ENCODE measurements around the gene EN1. TPM values are rescaled to one million over a fixed set of nuclear protein-coding genes. Genes with fewer than 3 reads are reported as not detected.

EN1 gene
- total RNA-seq, 1 experiment from 2014 or later, result not detected

GRCh38 chr2:118848381-118849225 lies 1.2 kb upstream of the EN1 start:
- peaks cover 3% of the 10 kb centered on the region; the same call in 1 of the 2 replicates for H3K36me3 Mint-ChIP-seq
- CTCF ChIA-PET, result interaction anchor here (1.0 to 2.2 kb wide), 5 partner anchors 9 to 627 kb away, joined by 3 to 10 read pairs (median 6); no protein-coding TSS in a partner anchor
- no peak overlapping the region for H3K27ac Mint-ChIP-seq
- POLR2A ChIA-PET, result interaction anchor here (0.9 to 1.5 kb wide), 3 partner anchors 10 to 11 kb away, joined by 3 to 7 read pairs (median 4); no protein-coding TSS in a partner anchor
- H3K9me3 Mint-ChIP-seq, result no peaks in the 10 kb centered on the region
- H3K27me3 Mint-ChIP-seq (ENCODE audit: low read depth), result peaks cover 97% of the 10 kb centered on the region
- ATAC-seq (peak; percentile 9), DNase-seq (ENCODE audit: low spot score) (no peak)
- peak overlapping the region; percentile 62 for H3K4me3 Mint-ChIP-seq
- peaks cover 72% of the 10 kb centered on the region for H3K4me1 Mint-ChIP-seq
- TF ChIP-seq PRDM15 (CRISPR knock-in tag; IDR thresholded peaks at IDR 0.05) (peak; percentile 95), TP53 (CRISPR knock-in tag; IDR thresholded peaks at IDR 0.05) (no peak)

- H3K36me3 Mint-ChIP-seq, result peaks cover 3% of the 10 kb centered on the region; the same call in 1 of the 2 replicates
- peak overlapping the region; percentile 62 for H3K4me3 Mint-ChIP-seq
- peak; percentile 83 for TF ChIP-seq USF2 (CRISPR knock-in tag; IDR thresholded peaks at IDR 0.05)
- peak; percentile 80 for TF ChIP-seq NFYB (CRISPR knock-in tag; conservative IDR thresholded peaks at IDR 0.05; ENCODE audit: low read depth)
- no peak for TF ChIP-seq SMAD3 (CRISPR knock-in tag; IDR thresholded peaks at IDR 0.05; ENCODE audit: borderline replicate concordance)
- TF ChIP-seq USF1 (CRISPR knock-in tag; IDR thresholded peaks at IDR 0.05), result peak; percentile 68; the same call in 1 of the 2 replicates
- peak; percentile 33; the same call in 1 of the 2 replicates for TF ChIP-seq MAX (CRISPR knock-in tag; IDR thresholded peaks at IDR 0.05)
- POLR2A ChIA-PET, result interaction anchor here (0.6 to 1.5 kb wide), 3 partner anchors 11 to 384 kb away, joined by 4 to 7 read pairs (median 4); no protein-coding TSS in a partner anchor
- peak; percentile 38 for ATAC-seq
- H3K4me1 Mint-ChIP-seq, result peaks cover 71% of the 10 kb centered on the region
- no peaks in the 10 kb centered on the region for H3K9me3 Mint-ChIP-seq
- DNase-seq (ENCODE audit: low spot score), result peak; percentile 83
- H3K27ac Mint-ChIP-seq, result no peak overlapping the region
- H3K27me3 Mint-ChIP-seq (ENCODE audit: low read depth), result peaks cover 97% of the 10 kb centered on the region
- CTCF ChIA-PET, result interaction anchor here (1.2 to 7.1 kb wide), 6 partner anchors 7 to 801 kb away, joined by 3 to 62 read pairs (median 6); no protein-coding TSS in a partner anchor
Measured at GRCh38 chr2:118847762-118848172, 319 bp upstream of the EN1 start.

- Mint-ChIP-seq H3K4me3 (no peak overlapping the region), H3K27me3 (ENCODE audit: low read depth) (peaks cover 97% of the 10 kb centered on the region), H3K4me1 (peaks cover 72% of the 10 kb centered on the region), H3K36me3 (peaks cover 3% of the 10 kb centered on the region; the same call in 1 of the 2 replicates), H3K27ac (no peak overlapping the region), H3K9me3 (no peaks in the 10 kb centered on the region)
- ChIA-PET CTCF (interaction anchor here (2.2 to 7.1 kb wide), 2 partner anchors 8 to 11 kb away, joined by 10 to 62 read pairs; no protein-coding TSS in a partner anchor), POLR2A (no interaction called here)
- ATAC-seq, result no peak
- no peak for DNase-seq (ENCODE audit: low spot score)
- TF ChIP-seq SOX15 (CRISPR knock-in tag; IDR thresholded peaks at IDR 0.05) (no peak), ZNF263 (CRISPR knock-in tag; IDR thresholded peaks at IDR 0.05; ENCODE audit: low read depth) (no peak), NR1H2 (CRISPR knock-in tag; IDR thresholded peaks at IDR 0.05) (no peak), TEAD1 (CRISPR knock-in tag; IDR thresholded peaks at IDR 0.05) (no peak), CREB1 (CRISPR knock-in tag; IDR thresholded peaks at IDR 0.05) (no peak), FOXP1 (CRISPR knock-in tag; IDR thresholded peaks at IDR 0.05; ENCODE audit: borderline replicate concordance) (no peak), E2F5 (CRISPR knock-in tag; IDR thresholded peaks at IDR 0.05) (no peak), ZNF416 (CRISPR knock-in tag; IDR thresholded peaks at IDR 0.05) (no peak), AR (CRISPR knock-in tag; IDR thresholded peaks at IDR 0.05) (no peak), PREB (CRISPR knock-in tag; IDR thresholded peaks at IDR 0.05; ENCODE audit: borderline replicate concordance) (no peak), RELA (CRISPR knock-in tag; IDR thresholded peaks at IDR 0.05; ENCODE audit: borderline replicate concordance) (no peak), NR2C2 (CRISPR knock-in tag; IDR thresholded peaks at IDR 0.05) (no peak)
Measured at GRCh38 chr2:118846442-118846952, 951 bp downstream of the EN1 start.
